Measurements from ENCODE around the gene CSK.
A peak's percentile ranks its signal among the peaks of the same experiment; 100 is the strongest.

CSK gene

GRCh38 chr15:74769463-74770025 lies 12.3 kb upstream of the CSK start:
- DNase-seq (ENCODE audit: insufficient read length, low spot score) (no peak), FAIRE-seq (no peak)

DNA sequence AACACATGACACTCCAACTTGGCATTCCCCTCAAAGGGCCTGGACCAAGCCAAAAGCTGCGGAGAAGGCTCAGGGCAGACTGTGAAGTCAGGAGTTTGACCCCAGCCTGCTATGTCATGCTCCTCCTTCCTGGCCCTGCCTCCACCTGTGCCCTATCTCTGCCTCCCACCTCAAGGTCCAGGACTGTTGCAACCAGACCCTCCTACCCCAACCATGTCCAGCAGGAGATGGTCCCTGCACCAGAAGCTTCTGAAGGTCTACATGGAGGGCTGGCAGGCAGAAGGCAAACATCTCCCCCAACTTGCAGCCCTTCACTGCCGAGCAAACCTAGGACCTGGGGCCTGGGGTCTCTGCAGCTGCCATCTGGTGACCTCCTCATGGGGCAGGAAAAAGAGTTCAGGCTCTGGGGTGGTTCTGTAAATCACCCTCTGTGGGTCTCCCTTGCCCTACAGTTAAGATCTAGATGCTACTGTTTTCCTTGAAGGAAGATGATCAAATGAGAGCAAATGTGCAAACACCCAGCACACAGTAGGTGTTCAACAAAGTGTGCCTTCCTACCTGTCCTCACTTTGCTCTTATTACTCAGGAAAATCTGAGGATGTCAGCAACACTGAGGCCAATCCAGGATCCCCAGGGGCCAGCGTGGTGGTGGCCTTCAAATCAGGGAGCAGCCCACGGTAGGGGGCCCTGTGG lies 11.5 kb upstream of the CSK start:
- no peak for DNase-seq (ENCODE audit: insufficient read length, low spot score)
- no peak for FAIRE-seq

GRCh38 chr15:74773329-74773728 lies 8.6 kb upstream of the CSK start:
- DNase-seq (ENCODE audit: insufficient read length, low spot score): no peak
- FAIRE-seq: no peak

DNA sequence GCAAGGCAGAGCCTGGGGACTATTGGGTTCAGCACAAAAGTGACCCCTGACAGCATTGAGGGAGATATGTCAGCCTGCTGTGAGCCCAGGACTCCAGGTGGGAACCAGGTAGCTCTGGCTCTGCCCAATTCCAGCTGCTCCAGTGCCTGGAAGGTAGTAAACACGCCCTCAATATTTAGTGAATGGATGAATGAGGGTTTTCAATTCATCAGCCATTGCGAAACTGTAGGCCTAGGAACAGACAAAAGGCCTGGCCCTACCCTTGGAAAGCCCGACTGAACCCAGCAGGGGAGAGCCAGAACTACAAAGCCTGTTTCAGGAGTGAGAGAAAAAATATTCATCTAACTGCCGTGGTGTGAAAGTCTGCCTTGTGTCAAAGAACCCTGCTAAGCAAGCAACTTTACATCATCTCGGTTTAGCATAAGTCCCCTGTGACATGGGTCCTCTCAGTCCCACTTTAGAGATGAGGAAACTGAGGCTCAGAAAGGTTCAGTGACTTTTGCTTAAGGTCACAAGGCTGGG lies 8.1 kb upstream of the CSK start:
- DNase-seq (ENCODE audit: insufficient read length, low spot score) (no peak), FAIRE-seq (peak; percentile 64)

GRCh38 chr15:74775132-74775562 lies 6.7 kb upstream of the CSK start:
- DNase-seq (ENCODE audit: insufficient read length, low spot score) (no peak), FAIRE-seq (peak; percentile 78)

- no peak for FAIRE-seq
Observed at GRCh38 chr15:74775894-74776293, 6.0 kb upstream of the CSK start.

GRCh38 chr15:74776821-74777768 lies 4.8 kb upstream of the CSK start:
- peak; percentile 71 for DNase-seq (ENCODE audit: insufficient read length, low spot score)

More at GRCh38 chr15:74775894-74776293, 6.0 kb upstream of the CSK start:
- DNase-seq (ENCODE audit: insufficient read length, low spot score): no peak

GRCh38 chr15:74777769-74778598 lies 3.9 kb upstream of the CSK start:
- FAIRE-seq (no peak), DNase-seq (ENCODE audit: insufficient read length, low spot score) (no peak)

More at GRCh38 chr15:74776821-74777768, 4.8 kb upstream of the CSK start:
- FAIRE-seq: peak; percentile 99

DNA sequence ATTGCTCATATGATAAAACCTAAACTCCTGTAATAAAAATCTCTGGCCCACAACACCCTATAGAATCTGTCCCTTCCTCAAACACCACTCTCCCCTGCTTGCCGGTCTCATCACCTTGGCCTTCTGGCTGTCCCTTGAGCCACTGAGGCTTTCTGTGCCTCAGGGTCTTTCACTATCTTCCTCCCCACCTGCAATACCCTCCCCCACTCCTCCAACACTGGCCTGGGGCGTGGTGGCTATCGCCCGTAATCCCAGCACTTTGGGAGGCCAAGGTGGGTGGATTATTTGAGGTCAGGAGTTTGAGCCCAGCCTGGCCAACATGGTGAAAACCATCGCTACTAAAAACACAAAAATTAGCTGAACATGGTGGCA lies 3.3 kb upstream of the CSK start:
- no peak for DNase-seq (ENCODE audit: insufficient read length, low spot score)

DNA sequence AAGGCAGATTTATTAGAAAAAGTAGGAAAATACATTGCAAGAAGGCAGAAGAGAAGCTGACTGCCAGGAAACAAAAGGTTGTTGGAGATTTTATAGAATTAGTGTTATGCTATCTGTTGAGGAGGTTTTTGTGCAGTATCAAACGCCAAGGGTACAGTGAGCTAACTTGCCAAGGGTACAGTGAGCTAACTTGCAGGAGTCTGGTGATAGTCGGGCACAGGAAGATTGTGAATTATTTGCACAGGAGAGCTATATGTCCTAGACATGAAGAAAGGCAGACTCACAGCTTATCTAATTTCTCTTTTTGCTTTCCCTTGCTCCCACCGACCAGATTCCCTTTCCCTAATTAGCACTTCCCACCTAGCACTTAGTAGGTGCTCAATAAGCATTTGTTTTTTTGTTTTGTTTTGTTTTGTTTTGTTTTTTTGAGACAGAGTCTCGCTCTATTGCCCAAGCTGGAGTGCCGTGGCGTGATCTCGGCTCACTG lies 2.7 kb upstream of the CSK start:
- FAIRE-seq (no peak), DNase-seq (ENCODE audit: insufficient read length, low spot score) (no peak)

More for the DNA sequence above, 3.3 kb upstream of the CSK start:
- FAIRE-seq: no peak

DNA sequence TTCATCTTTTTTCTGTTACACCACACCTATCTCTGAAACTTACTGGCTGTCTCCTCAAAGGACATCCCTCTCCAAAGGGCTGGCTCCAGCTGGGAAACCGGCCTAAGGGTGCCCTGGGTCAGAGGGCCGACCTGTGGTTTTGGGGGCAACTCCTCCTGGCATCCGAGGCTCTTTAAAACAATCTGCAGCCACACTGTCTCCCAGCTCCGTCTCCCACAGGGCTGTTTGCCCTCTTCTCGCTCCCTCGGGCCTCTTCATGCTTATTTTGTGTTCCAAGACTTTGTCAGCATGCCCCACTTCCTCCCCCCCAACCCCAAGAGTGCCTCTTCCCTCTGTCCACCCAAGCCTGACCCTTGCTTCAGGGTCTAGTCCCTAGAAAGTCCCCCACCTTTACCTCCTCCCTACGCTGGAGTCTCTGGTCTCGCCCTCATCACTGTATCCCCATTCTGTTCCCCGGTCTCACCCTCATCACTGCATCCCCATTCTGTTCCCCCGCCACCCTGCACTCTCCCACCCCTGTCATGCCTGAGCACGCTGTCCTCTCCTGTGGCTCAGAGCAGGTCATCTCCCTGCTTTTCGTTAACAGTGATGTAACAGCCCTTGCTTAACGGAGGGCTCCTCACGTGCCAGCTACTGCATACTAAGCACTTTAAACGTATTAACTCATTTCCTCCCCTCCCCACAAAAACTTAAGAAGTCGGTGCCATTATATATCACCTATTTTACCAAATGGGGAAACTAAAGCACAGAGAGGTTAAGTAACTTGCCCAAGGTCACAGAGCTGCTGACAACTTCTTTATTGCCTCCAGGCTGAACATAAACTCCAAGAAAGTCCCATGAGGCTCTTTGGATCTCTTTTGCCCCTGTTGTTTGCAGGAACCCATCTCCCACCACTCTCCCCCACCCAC lies 1.1 kb upstream of the CSK start:
- peak; percentile 66 for FAIRE-seq
- DNase-seq (ENCODE audit: insufficient read length, low spot score): no peak

DNA sequence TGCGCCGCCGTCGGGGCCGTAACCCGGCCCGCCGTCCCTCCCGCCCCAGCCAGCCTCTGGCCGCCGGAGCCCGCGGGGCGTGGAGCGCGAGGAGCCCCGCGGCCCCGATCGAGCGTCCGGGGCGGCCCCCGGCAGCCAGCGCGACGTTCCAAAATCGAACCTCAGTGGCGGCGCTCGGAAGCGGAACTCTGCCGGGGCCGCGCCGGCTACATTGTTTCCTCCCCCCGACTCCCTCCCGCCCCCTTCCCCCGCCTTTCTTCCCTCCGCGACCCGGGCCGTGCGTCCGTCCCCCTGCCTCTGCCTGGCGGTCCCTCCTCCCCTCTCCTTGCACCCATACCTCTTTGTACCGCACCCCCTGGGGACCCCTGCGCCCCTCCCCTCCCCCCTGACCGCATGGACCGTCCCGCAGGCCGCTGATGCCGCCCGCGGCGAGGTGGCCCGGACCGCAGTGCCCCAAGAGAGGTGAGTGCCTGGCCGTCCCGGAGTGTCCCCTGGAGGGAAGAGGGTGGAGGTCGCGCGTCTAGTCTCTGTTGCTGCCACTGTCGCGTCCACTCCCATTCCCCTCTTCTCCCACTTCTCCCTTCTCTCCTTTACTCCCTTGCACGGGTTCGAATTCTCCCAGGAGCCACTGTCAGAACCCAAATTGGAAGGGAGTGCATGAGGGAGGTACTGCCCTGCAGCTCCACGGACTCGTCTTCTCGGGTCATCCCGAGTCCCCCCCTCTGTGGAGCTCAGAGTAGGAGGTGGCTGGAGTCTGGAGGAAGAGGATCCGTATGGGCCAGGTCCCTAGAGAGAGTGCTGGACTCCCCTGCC lies 585 bp downstream of the CSK start:
- FAIRE-seq (no peak), DNase-seq (ENCODE audit: insufficient read length, low spot score) (no peak)

- no peak for DNase-seq (ENCODE audit: insufficient read length, low spot score)
- FAIRE-seq: peak; percentile 66
Observed at GRCh38 chr15:74783072-74783807, 1.4 kb downstream of the CSK start.

- no peak for FAIRE-seq
- no peak for DNase-seq (ENCODE audit: insufficient read length, low spot score)
Observed at GRCh38 chr15:74783808-74784175, 1.9 kb downstream of the CSK start.

- DNase-seq (ENCODE audit: insufficient read length, low spot score) (no peak), FAIRE-seq (peak; percentile 64)
Observed at GRCh38 chr15:74784426-74785193, 2.7 kb downstream of the CSK start.

DNA sequence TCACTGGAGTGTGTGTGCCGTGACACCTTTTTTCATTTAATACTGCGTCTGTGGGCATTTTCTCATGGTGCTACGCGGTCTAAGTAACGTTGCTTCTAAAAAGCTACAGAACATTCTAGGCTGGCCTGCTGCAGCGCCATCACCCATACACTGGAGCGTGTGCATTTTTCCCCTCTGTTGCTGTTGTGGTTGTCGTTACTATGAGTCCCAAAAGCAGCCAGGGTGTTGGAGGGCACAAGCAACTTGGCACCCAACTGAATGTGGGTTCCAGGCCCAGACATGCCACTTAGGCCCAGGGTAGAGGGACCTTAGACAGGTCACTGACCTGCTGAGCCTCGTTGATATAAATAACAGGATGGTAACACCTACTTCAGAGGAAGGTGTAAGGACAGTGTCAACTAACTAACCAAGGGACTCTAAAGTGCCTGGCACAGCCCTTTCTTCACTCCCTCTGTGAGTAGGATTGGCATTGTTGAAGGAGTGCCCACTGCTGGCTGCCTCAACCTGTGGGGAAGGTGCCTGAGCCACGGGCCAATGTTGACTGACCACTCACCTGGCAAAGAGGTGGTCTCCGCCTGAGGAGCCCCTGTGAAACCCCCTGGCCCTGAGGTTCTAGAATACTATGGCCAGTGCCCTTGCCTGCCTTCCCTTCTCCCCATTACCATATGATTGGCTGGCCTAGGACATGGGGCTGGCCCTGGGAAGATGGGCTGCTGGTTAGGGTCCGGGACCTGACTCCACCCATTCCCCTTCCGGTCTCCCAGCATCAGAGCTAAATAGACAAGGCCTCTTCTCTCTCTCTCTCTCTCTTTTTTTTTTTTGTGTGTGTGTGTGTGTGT lies 3.5 kb downstream of the CSK start:
- DNase-seq (ENCODE audit: insufficient read length, low spot score) (no peak), FAIRE-seq (peak; percentile 89)
